A673 (cell line): ENCODE measurements around the gene RAB11FIP3. TPM values are rescaled to one million over a fixed set of nuclear protein-coding genes. Genes with fewer than 3 reads are reported as not detected.

Experiments
- BruUV-seq: library from RNA; stranded (reverse); fragments of 400-500 nt; replicated peaks from 2 replicates; lab custom pipeline; 2021; lab: Mats Ljungman, UMichigan
- CTCF ChIA-PET: fragments of 300-600 bp; sonication (Branson Sonifier 250); formaldehyde crosslinking; loops from one replicate; lab custom pipeline; 2022; ENCODE audit warnings: antibody characterized with exemption; lab: Charles Lee
- POLR2A ChIA-PET: fragments of 300-600 bp; sonication (Branson Sonifier 250); formaldehyde crosslinking; loops from one replicate; lab custom pipeline; 2022; ENCODE audit warnings: antibody characterized with exemption; ENCODE audit not compliant: low non-redundant PET; lab: Charles Lee
- DNase-seq: peaks from one replicate; pipeline ENCODE4 v3.0.0-alpha.2; 2015; ENCODE audit warnings: low spot score
- H3K27ac ChIP-seq: fragments of 200-600 bp; sonication (generic); 2 replicates; pipeline ENCODE4 v1.5.1; 2016; ENCODE audit warnings: mixed run types, low read depth, mild to moderate bottlenecking, mixed read lengths, antibody characterized with exemption, low read length; ENCODE audit not compliant: poor library complexity, severe bottlenecking
- H3K27me3 ChIP-seq: fragments of 200-600 bp; sonication (generic); replicated peaks from 2 replicates; pipeline ENCODE4 v1.6.1; 2017; ENCODE audit warnings: mixed run types, low read depth, mild to moderate bottlenecking, mixed read lengths, antibody characterized with exemption, low read length; ENCODE audit not compliant: insufficient read depth, poor library complexity
- H3K36me3 ChIP-seq: fragments of 200-600 bp; sonication (generic); 2 replicates; pipeline ENCODE4 v1.6.1; 2016; ENCODE audit warnings: mixed run types, mild to moderate bottlenecking, mixed read lengths, antibody characterized with exemption, low read length; ENCODE audit not compliant: insufficient read depth, poor library complexity, severe bottlenecking
- H3K4me1 ChIP-seq: fragments of 200-600 bp; sonication (generic); 2 replicates; pipeline ENCODE4 v1.6.1; 2017; ENCODE audit warnings: mixed run types, mild to moderate bottlenecking, mixed read lengths, antibody characterized with exemption, low read length; ENCODE audit not compliant: insufficient read depth, poor library complexity, severe bottlenecking
- H3K4me3 ChIP-seq: fragments of 200-600 bp; sonication (generic); 2 replicates; pipeline ENCODE4 v1.5.1; 2016; ENCODE audit warnings: low read depth, mixed run types, mild to moderate bottlenecking, mixed read lengths, low read length; ENCODE audit not compliant: poor library complexity, severe bottlenecking
- H3K9me3 ChIP-seq: fragments of 200-600 bp; sonication (generic); 2 replicates; pipeline ENCODE4 v1.6.1; 2016; ENCODE audit warnings: mixed run types, low read depth, mild to moderate bottlenecking, mixed read lengths, antibody characterized with exemption, low read length; ENCODE audit not compliant: poor library complexity, severe bottlenecking
- EZH2 ChIP-seq: fragments of 200-600 bp; sonication (generic); IDR thresholded peaks from 2 replicates; pipeline ENCODE4 v1.6.1; 2017; ENCODE audit warnings: borderline replicate concordance, low read depth, mild to moderate bottlenecking, mixed read lengths, antibody characterized with exemption, low read length; ENCODE audit not compliant: poor library complexity, severe bottlenecking
- intact Hi-C: fragments of 100-400 bp; cut with micrococcal nuclease; formaldehyde crosslinking; loops from one replicate; pipeline ENCODE4 v1.10.0; 2022; ENCODE audit not compliant: unreplicated experiment
- total RNA-seq: library from RNA; stranded (reverse); gene quantifications from 2 replicates; pipeline ENCODE4 v1.2.3, GENCODE V29; 2021
- TF ChIP-seq, protein P1 (sequence below): fragments of 300-800, 200-600 bp; sonication (generic); conservative IDR thresholded peaks from 2 replicates; pipeline ENCODE4 v1.5.1; 2017; ENCODE audit warnings: low read depth, mild to moderate bottlenecking, antibody characterized with exemption, low read length, moderate library complexity, mixed read lengths

RAB11FIP3 gene
- total RNA-seq, 1 experiment from 2014 or later: 44.8 TPM

DNA sequence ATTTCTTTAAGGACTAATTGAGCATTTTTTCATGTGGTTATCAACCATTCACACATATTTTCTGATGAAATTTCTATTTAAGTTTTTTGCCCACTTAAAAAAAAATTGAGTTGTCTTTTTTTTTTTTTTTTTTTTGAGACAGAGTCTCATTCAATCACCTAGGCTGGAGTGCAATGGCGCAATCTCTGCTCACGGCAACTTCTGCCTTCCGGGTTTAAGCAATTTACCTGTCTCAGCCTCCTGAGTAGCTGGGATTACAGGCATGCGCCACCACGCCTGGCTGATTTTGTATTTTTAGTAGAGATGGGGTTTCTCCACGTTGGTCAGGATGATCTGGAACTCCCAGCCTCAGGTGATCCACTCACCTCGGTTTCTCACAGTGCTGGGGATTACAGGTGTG lies 34.3 kb downstream of the RAB11FIP3 start:
- Histone ChIP-seq H3K9me3 (no peaks in the 10 kb centered on the region), H3K4me3 (no peak overlapping the region), H3K4me1 (no peaks in the 10 kb centered on the region), H3K27me3 (no peaks in the 10 kb centered on the region), H3K36me3 (peaks cover 6% of the 10 kb centered on the region), H3K27ac (no peak overlapping the region)
- ChIA-PET CTCF (no interaction called here), POLR2A (no interaction called here)
- BruUV-seq: no TSS peak
- no peak for DNase-seq
- intact Hi-C loops: no loop called here
- TF ChIP-seq, protein P1, sequence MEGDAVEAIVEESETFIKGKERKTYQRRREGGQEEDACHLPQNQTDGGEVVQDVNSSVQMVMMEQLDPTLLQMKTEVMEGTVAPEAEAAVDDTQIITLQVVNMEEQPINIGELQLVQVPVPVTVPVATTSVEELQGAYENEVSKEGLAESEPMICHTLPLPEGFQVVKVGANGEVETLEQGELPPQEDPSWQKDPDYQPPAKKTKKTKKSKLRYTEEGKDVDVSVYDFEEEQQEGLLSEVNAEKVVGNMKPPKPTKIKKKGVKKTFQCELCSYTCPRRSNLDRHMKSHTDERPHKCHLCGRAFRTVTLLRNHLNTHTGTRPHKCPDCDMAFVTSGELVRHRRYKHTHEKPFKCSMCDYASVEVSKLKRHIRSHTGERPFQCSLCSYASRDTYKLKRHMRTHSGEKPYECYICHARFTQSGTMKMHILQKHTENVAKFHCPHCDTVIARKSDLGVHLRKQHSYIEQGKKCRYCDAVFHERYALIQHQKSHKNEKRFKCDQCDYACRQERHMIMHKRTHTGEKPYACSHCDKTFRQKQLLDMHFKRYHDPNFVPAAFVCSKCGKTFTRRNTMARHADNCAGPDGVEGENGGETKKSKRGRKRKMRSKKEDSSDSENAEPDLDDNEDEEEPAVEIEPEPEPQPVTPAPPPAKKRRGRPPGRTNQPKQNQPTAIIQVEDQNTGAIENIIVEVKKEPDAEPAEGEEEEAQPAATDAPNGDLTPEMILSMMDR: no peak
- TF ChIP-seq EZH2: no peak

DNA sequence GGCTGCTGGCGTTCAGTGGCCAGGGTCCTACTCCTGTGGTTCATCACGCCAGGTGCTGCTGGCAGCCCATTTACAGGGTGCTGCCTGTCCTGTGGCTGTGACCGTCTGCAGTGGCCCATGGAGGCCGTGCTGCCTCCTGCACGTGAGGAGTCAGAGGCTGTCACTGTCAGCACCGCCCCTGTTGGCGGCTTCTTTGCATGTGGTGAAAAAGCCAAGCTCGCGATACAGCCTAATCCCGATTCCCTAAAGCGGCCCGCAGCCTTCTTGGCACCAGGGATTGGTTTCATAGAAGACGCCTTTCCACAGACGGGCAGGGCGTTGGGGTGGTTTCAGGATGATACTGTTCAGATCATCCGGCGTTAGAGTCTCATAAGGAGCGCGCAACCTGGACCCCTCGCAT lies 35.3 kb downstream of the RAB11FIP3 start:
- Histone ChIP-seq H3K4me3 (no peak overlapping the region), H3K36me3 (peaks cover 6% of the 10 kb centered on the region), H3K27ac (no peak overlapping the region), H3K9me3 (no peaks in the 10 kb centered on the region), H3K4me1 (no peaks in the 10 kb centered on the region), H3K27me3 (no peaks in the 10 kb centered on the region)
- ChIA-PET POLR2A (no interaction called here), CTCF (no interaction called here)
- intact Hi-C loops: no loop called here
- TF ChIP-seq, protein P1: no peak
- no peak for TF ChIP-seq EZH2
- DNase-seq: no peak
- BruUV-seq: no TSS peak

DNA sequence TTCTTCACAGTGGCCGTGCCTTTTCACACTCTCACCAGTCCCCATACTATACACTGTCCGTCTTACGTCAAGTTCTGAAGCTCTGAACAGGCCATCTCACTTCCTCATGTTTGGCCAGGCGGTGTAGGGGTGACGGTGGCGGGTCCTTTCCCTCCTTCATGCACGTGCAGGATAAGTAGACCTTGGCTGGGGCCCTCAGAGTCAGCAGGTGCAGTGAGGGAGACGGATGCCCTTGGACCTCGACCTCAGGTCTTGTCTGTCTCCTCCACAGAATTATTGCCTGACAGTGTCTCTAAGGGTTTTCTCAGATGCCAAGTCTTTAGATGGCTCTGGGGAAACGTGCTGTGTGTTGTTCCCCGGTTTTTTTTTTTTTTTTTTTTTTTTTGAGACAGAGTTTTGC lies 37.6 kb downstream of the RAB11FIP3 start:
- no peak for DNase-seq
- intact Hi-C loops: no loop called here
- H3K4me1 ChIP-seq: no peaks in the 10 kb centered on the region
- ChIA-PET POLR2A (no interaction called here), CTCF (no interaction called here)
- no peak overlapping the region for H3K27ac ChIP-seq
- H3K9me3 ChIP-seq: no peaks in the 10 kb centered on the region
- H3K27me3 ChIP-seq: no peaks in the 10 kb centered on the region
- H3K36me3 ChIP-seq: peaks cover 6% of the 10 kb centered on the region
- TF ChIP-seq, protein P1: no peak
- TF ChIP-seq EZH2: no peak
- H3K4me3 ChIP-seq: no peak overlapping the region
- BruUV-seq: no TSS peak
